SHP77 (cell line): ENCODE data around the gene MYO1H.
"Not testable (repeated sequence)": the region's sequence is repeated elsewhere in the genome, so short reads cannot be mapped to it uniquely, and the experiment has no call there.

Experiments used
- DNase-seq, 2 experiments: peaks; one replicate each; lab custom pipeline; 2025; lab: John Stamatoyannopoulos, UW

Gene MYO1H

GRCh38 chr12:109346920-109347319, 780 bp upstream of the MYO1H start:
- DNase-seq: no peak

DNA sequence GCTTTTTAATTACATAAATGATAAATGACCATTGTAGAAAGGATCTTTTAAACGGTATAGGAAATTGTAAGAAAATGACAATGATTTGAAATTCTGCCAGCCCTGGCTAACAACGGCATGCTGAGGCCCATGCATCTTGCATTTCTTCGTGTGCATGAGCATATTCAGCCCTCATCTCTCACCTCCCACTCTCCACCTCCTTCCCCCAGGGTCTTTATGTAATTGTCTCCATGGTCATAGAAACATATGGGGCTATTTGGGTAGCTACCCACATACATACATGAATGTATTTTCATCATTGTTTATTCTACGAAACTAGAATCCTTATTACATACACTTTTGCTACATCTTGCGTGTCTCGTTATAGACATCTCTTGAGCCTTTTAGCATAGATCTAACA, 4.5 kb downstream of the MYO1H start:
- no peak for DNase-seq

DNA sequence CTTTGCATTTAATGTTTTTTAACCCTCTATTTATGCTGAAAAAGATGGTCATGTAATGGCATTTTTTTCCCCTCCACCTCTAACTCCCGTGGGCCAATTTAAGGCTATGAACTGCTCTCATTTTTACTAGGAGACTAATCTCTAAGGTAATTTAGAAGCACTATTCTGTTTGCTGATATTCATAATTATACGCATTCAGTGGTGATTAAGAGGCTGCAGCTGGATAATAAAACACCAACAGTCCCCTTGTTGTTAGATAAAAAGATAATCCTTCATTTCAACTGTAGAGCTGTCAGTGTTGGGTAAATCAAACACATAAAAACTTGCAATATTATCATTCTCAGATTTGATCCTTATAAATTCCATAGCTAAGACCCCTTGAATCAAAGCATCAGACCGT, 8.9 kb downstream of the MYO1H start:
- no peak for DNase-seq

- no peak for DNase-seq
These were observed 9.3 kb downstream of the MYO1H start for GRCh38 chr12:109357032-109357431.

DNA sequence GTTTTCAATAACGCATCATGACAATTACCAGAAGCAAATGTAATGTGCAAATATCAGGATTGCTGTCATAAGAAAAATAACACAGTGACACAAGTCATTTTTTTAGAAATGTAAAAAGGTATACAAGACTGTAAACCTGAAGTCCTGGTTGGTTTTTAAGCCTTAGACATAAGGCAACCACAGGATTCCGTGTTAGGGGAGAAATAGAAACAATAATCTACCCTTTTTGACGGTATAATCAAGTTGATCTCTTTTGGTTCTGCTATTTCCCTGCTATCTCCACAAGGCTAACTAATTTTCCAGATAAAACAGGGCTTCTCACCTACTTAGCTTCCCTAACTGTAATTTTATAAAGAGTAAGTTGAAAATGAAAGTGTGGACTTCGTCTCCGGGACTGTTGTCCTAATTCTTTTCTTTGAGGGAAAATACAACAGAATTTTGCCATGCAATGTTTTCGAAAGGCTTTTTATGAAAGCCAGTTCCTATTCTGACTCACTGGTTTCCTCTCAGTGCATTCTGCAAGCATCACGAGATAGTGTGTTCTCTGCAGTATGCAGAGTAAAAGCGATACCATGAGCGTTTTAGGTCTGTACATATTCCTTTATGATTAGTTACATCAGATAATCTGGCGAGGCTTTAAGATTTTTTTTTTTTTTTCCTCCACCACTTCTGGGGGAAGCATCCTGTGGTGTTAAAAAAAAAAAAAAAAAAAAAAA, 10.6 kb downstream of the MYO1H start:
- no peak for DNase-seq

DNA sequence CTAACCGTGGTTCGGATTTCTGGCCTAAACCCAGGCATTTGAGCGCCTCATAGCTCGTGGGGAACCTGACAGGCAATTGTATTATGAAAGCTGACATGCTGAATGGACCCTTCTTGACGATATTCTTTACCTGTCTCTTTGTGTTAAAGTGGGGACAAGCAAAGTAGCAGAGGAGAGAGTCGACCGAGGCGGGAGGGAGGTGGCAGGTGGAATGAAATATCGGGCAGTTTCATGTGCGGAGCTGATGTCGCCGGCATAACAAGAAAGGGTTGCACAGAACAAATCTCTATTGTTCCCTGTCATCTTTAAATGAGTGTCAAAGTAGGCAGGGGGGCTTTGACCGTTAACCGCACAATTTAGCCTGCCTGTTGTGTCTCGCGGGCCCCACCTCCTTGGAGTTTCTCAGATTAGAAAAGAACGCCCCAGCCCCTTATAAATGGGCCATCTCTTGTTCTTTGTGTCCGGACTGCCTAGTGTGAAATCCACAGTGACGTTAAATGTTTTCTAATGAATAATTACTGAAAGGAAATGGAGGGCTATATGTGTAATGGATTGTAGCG, 11.5 kb downstream of the MYO1H start:
- no peak for DNase-seq

DNA sequence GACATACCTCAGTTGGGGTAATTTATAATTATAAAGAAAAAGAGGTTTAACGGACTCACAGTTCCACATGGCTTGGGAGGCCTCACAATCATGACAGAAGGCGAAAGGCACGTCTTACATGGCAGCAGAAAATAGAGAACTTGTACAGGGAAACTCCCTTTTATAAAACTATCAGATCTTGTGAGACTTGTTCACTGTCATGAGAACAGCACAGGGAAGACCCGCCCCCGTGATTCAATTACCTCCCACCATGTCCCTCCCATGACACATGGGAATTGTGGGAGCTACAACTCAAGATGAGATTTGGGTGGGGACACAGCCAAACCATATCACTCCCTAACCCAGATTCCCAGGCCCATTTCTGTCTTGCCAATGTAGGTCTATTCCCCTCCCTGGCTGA, 22.1 kb downstream of the MYO1H start:
- no peak for DNase-seq

- no peak for DNase-seq
These were observed 29.5 kb downstream of the MYO1H start for GRCh38 chr12:109377139-109377685.

- no peak for DNase-seq
These were observed 30.9 kb downstream of the MYO1H start for GRCh38 chr12:109378569-109378968.

DNA sequence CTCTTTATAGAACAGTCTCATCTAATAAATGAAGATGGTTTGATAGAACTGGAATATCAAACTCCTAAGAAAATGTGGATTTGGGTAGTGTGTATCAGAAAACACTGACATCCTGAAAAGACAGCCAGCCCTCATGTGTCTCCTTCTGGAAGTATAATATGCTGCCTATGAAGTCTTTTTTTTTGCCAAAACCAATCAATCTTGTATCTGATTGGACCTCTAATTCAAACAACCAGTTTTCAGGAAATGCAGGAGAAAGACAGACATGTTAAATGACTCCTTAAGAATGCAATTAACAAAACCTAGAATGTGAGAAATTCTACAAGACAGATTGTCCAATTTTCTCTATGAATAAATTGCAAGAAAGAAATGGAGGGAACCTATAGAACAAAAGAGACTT, 34.3 kb downstream of the MYO1H start:
- no peak for DNase-seq

- no peak for DNase-seq
These were observed 35.5 kb downstream of the MYO1H start for GRCh38 chr12:109383240-109383639.

GRCh38 chr12:109385339-109386058, 37.8 kb downstream of the MYO1H start:
- DNase-seq: peak; percentile 22 to 29

GRCh38 chr12:109386059-109386433, 38.3 kb downstream of the MYO1H start:
- DNase-seq: no peak

GRCh38 chr12:109387425-109388166, 39.9 kb downstream of the MYO1H start:
- peak; percentile 50 to 53 for DNase-seq

DNA sequence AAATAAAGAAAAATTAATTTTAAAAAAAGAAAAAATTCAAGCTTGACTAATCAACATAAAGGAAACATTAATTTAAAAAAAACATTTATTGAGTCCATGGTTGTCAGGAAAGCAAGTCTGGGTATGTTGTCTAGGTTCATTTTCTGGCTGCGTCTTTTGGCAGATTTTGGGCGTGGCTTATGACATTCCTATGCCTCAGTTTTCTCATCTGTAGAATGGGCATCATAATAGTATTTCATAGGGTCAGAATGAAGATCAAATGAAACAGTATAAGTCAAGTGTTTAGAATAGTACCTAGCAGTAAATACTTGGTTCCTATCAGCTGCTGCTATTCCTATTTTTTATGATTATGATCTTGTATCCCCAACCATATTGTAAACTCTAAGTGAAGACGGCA, 40.5 kb downstream of the MYO1H start:
- DNase-seq: no peak

DNA sequence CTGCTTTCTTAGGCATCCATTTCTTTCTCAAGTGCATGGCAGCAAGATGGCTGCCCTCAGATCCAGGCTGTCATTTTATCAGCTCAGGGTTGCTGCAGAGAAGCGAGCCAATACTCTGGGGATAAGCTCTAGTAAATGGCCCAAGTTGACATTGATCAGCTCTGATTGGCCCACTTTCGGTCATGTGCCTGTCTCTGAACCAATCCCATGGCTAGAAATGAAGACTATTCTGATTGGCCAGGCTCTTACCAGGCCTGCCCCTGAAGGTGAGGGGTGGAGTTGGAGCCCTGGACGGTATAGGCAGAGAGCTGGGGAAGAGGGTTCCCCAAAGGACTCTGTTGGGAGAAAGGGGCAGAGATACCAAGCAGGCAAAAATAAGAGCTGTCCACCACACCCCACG, 41.4 kb downstream of the MYO1H start:
- no peak for DNase-seq

- DNase-seq: peak; percentile 34 to 55
These were observed 46.0 kb downstream of the MYO1H start for GRCh38 chr12:109393437-109394345.

GRCh38 chr12:109394891-109395290, 47.2 kb downstream of the MYO1H start:
- no peak for DNase-seq

DNA sequence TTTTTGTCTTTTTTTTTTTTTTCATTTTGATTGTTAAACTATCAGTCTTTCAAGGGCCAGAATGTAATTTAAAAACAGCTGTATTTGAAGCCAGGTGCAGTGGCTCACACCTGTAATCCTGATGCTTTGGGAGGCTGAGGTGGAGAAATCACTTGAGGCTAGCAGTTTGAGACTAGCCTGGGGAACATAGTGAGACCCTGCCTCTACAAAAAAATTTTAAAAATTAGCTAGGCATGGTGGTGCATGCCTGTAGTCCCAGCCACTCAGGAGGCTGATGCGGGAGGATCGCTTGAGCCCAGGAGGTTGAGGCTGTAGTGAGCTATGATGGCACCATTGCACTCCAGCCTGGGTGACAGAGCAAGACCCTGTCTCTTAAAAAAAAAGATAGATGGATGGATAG, 57.1 kb downstream of the MYO1H start:
- DNase-seq: not testable (repeated sequence)

- not testable (repeated sequence) for DNase-seq
These were observed 58.4 kb downstream of the MYO1H start for GRCh38 chr12:109406147-109406546.

DNA sequence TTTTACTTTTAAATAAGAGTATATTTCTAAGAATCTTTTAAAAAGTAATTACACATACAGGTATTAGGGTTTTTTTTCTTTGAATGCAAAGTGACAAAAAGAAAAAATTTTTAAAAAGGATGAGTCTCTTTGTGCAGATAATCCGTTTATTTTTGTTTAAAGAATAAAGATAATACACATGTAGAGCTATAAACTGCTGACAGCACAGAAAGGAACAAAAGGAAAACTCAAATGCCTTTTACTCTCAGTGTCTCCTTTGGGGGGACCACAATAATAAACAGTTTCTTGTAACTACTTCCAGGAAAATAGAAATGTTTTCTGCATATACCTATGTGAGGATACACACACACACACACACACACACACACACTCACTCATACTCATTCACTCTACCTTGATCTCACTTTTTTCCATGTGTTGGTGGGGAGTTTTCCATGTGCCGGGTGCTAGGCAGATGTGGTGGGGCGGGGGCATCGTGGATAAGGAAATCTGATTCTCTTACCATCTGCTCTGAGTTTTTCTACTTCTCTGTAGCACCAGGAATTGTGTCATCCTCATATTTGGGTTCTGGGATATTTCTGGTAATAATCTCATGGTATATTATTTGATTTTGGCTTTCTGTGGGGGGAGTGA, 71.3 kb downstream of the MYO1H start:
- no peak for DNase-seq
